Measurements from ENCODE around the gene ACVRL1.

DNA sequence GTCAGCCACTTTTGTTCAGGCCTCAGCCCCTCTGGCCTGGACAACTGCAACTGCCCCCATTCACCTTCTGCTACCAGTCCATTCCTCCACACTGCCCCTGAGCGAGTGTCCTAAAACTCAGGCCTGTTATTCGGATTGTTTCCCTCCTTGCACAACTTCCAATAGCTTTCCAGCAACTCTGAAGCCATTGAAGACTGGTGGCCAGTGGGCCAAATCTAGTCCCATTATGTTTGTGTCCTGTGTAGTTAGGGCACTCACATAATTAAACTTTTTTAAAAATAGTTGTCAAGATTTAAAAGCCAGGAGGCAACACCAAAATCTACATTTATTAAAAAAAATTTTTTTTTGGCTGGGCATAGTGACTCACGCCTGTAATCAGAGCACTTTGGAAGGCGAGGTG lies 41.0 kb upstream of the ACVRL1 start:
- TF ChIP-seq, protein P1, sequence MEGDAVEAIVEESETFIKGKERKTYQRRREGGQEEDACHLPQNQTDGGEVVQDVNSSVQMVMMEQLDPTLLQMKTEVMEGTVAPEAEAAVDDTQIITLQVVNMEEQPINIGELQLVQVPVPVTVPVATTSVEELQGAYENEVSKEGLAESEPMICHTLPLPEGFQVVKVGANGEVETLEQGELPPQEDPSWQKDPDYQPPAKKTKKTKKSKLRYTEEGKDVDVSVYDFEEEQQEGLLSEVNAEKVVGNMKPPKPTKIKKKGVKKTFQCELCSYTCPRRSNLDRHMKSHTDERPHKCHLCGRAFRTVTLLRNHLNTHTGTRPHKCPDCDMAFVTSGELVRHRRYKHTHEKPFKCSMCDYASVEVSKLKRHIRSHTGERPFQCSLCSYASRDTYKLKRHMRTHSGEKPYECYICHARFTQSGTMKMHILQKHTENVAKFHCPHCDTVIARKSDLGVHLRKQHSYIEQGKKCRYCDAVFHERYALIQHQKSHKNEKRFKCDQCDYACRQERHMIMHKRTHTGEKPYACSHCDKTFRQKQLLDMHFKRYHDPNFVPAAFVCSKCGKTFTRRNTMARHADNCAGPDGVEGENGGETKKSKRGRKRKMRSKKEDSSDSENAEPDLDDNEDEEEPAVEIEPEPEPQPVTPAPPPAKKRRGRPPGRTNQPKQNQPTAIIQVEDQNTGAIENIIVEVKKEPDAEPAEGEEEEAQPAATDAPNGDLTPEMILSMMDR (IDR thresholded peaks at IDR 0.05): no peak
- no peak for TF ChIP-seq EZH2 (IDR thresholded peaks at IDR 0.05; ENCODE audit: borderline replicate concordance, insufficient read depth, low read depth, low read length, poor library complexity, severe bottlenecking)

Data from B cell (primary cell).